ENCODE measurements around the gene IQCE.
"Not testable (repeated sequence)": the region's sequence is repeated elsewhere in the genome, so short reads cannot be mapped to it uniquely, and the experiment has no call there.

The IQCE gene

DNA sequence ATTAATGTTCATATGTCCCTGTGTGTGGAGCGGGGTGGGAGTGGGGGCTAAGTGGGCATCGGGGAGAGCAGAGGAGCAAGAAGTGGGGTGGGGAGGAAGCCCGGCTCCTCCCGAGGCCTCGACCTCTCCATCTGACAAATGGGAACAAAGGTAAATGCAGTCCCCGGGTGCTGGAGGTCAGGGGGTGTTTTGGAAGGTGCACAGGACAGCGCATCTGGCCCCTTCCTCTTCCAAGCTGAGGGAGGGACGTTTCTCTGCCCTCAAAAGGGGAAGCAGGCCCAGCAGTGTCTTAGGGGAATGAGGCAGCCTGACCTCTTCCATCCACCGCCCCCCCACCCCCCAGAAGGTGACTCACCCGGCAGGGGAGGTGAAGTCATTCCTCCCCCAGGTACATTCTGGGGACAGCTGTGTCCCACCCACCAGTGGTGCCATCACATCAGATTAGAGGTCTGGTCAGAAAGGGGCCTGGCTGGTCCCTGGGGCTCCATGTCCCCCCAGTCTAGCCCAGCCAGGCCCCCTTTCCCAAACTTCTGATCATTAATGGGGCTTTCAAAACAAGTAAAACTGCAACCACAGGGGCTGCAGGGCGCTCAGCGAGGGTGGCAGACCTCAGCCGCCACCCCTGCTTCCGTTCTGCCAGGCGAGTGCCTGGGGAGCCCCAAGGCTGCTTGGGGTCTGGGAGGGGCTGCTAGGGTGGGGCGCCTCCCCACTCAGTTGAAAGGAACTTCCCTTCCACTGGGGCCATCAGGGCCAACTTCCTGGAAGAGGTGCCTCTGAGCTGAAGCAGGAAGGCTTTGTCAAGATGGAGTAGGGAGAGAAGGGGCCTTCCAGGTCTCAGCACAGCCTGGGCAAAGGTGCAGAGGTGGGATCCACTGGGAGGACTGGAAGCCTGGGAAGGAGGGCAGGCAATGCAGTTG lies 28.4 kb upstream of the IQCE start:
- Histone ChIP-seq H3K9me3 (ENCODE audit: severe bottlenecking) (no peaks in the 10 kb centered on the region), H3K36me3 (peaks cover 36% of the 10 kb centered on the region), H3K27ac (no peak overlapping the region), H3K27me3 (ENCODE audit: insufficient read depth, low read depth, severe bottlenecking) (no peaks in the 10 kb centered on the region), H3K4me3 (ENCODE audit: low read depth, low read length) (no peak overlapping the region)
- DNase-seq = no peak
- TF ChIP-seq, protein P1, sequence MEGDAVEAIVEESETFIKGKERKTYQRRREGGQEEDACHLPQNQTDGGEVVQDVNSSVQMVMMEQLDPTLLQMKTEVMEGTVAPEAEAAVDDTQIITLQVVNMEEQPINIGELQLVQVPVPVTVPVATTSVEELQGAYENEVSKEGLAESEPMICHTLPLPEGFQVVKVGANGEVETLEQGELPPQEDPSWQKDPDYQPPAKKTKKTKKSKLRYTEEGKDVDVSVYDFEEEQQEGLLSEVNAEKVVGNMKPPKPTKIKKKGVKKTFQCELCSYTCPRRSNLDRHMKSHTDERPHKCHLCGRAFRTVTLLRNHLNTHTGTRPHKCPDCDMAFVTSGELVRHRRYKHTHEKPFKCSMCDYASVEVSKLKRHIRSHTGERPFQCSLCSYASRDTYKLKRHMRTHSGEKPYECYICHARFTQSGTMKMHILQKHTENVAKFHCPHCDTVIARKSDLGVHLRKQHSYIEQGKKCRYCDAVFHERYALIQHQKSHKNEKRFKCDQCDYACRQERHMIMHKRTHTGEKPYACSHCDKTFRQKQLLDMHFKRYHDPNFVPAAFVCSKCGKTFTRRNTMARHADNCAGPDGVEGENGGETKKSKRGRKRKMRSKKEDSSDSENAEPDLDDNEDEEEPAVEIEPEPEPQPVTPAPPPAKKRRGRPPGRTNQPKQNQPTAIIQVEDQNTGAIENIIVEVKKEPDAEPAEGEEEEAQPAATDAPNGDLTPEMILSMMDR (IDR thresholded peaks at IDR 0.05; ENCODE audit: low read depth, low read length) = no peak

DNA sequence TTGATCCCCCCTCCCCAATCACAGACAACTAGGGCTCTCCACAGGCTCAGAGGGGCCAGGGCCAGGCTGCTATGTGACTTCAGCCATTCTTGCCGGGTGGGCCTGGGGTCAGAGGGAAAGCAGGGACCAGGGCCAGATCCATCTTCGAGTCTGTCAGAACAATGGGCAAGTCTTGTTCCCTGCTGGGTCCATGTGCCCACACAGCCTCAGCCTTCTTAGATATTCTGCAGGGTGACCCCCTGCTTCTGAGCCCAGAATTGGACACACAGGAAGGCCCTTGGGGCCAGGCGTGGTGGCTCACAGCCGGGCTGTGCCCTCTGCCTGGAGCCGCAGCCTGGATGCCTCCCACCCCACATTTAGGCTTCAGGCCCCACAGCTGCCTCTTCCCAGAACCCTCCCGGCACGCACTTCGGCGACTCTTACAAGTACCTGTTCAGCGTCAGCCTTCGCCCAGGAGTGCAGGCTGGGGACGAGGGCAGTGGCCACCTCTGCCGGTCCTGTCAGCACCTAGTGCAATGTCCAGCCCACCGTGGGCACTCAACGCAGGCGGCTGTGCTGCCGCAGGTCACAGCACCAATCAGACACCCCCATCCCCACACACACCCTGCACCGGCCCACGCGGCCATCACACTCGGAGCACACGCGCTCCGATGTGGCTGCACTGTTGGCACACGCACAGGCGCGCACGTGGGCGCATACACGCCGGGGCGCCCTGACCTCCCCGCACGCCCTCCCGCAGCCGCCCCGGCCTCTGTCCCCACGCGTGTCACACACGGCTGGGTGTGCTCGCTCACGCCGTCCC lies 27.6 kb upstream of the IQCE start:
- peaks cover 28% of the 10 kb centered on the region for H3K36me3 ChIP-seq
- not testable (repeated sequence) for H3K4me3 ChIP-seq (ENCODE audit: low read depth, low read length); H3K27me3 ChIP-seq (ENCODE audit: insufficient read depth, low read depth, severe bottlenecking); DNase-seq; H3K27ac ChIP-seq; H3K9me3 ChIP-seq (ENCODE audit: severe bottlenecking)

DNA sequence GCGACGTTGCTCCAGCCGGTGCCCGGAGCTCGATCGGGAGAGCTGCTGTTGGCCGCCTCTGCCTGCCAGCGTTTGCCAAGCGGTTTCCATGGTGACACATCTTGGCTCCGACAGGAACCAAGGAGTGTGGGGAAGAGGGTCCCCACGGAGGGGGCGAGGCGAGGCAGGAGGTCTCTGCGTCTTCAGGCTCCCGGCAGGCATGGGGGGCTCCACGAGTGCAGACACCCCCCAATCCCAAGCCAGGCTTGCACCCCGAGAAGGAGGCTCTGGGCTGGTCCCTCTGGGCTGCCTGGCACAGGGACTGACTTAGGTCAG lies 27.0 kb upstream of the IQCE start:
- peaks cover 22% of the 10 kb centered on the region for H3K36me3 ChIP-seq
- DNase-seq; H3K9me3 ChIP-seq (ENCODE audit: severe bottlenecking); H3K27me3 ChIP-seq (ENCODE audit: insufficient read depth, low read depth, severe bottlenecking); H3K27ac ChIP-seq; H3K4me3 ChIP-seq (ENCODE audit: low read depth, low read length): not testable (repeated sequence)

DNA sequence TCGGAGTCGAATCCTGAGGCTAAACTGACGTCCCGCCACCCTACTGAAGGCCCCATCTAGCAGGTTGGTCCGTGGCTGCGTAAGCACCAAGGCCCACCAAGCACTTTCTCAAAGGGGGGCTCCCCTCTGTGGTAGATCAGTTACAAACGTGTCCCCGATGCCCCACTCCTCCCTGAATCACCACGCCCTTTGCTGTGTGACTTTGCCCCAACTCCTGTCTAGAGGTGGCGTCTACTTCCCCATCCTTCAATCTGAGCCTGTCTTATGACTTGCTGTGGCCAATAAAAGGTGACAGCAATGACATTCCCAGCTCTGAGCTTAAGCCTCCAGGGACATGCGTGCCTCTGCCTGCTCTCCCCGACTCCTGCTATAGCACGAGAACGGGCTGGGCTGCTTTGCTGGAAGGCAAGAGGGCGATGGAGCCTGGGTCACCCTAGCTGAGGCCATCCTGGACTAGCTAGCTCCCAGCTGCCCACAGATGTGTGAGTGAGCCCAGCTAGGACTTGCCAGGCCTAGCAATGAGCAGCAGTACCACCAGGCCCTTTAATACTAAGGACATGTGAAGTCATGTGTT lies 26.5 kb upstream of the IQCE start:
- DNase-seq; H3K27ac ChIP-seq; H3K27me3 ChIP-seq (ENCODE audit: insufficient read depth, low read depth, severe bottlenecking); H3K9me3 ChIP-seq (ENCODE audit: severe bottlenecking); H3K4me3 ChIP-seq (ENCODE audit: low read depth, low read length): not testable (repeated sequence)
- H3K36me3 ChIP-seq = peaks cover 18% of the 10 kb centered on the region

DNA sequence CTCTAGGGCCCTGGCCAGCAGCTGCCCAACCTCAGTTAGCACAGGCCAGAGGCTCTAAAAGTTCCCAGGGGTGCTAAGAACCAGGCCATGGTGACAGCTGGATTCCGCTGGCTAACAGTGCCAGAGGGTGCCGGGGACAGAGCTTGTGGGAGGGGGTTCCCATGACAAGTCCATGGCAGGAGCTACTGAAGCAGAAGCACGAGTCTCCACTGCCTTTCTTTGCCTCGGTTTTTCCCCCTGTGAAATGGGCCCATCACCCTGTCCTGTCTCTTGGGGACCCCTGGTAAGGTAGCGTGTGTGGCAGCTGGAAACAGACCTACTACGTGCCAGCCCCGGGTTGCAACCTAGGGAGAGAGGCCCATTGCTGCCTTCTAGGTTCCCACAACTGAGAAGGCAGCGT lies 26.0 kb upstream of the IQCE start:
- DNase-seq; H3K4me3 ChIP-seq (ENCODE audit: low read depth, low read length); H3K27me3 ChIP-seq (ENCODE audit: insufficient read depth, low read depth, severe bottlenecking); H3K9me3 ChIP-seq (ENCODE audit: severe bottlenecking); H3K27ac ChIP-seq: not testable (repeated sequence)
- H3K36me3 ChIP-seq = peaks cover 18% of the 10 kb centered on the region

DNA sequence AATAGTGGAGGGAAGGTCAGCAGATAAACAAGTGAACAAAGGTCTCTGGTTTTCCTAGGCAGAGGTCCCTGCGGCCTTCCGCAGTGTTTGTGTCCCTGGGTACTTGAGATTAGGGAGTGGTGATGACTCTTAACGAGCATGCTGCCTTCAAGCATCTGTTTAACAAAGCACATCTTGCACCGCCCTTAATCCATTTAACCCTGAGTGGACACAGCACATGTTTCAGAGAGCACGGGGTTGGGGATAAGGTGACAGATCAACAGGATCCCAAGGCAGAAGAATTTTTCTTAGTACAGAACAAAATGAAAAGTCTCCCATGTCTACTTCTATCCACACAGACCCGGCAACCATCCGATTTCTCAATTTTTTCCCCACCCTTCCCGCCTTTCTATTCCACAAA lies 25.2 kb upstream of the IQCE start:
- DNase-seq; H3K27ac ChIP-seq; H3K4me3 ChIP-seq (ENCODE audit: low read depth, low read length); H3K27me3 ChIP-seq (ENCODE audit: insufficient read depth, low read depth, severe bottlenecking); H3K9me3 ChIP-seq (ENCODE audit: severe bottlenecking): not testable (repeated sequence)
- H3K36me3 ChIP-seq = peaks cover 20% of the 10 kb centered on the region

DNA sequence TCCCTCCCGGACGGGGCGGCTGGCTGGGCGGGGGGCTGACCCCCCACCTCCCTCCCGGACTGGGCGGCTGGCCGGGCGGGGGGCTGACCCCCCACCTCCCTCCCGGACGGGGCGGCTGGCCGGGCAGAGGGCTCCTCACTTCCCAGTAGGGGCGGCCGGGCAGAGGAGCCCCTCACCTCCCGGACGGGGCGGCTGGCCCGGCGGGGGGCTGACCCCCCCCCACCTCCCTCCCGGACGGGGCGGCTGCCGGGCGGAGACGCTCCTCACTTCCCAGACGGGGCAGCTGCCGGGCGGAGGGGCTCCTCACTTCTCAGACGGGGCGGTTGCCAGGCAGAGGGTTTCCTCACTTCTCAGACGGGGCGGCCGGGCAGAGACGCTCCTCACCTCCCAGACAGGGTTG lies 24.6 kb upstream of the IQCE start:
- H3K4me3 ChIP-seq (ENCODE audit: low read depth, low read length); DNase-seq: not testable (repeated sequence)

DNA sequence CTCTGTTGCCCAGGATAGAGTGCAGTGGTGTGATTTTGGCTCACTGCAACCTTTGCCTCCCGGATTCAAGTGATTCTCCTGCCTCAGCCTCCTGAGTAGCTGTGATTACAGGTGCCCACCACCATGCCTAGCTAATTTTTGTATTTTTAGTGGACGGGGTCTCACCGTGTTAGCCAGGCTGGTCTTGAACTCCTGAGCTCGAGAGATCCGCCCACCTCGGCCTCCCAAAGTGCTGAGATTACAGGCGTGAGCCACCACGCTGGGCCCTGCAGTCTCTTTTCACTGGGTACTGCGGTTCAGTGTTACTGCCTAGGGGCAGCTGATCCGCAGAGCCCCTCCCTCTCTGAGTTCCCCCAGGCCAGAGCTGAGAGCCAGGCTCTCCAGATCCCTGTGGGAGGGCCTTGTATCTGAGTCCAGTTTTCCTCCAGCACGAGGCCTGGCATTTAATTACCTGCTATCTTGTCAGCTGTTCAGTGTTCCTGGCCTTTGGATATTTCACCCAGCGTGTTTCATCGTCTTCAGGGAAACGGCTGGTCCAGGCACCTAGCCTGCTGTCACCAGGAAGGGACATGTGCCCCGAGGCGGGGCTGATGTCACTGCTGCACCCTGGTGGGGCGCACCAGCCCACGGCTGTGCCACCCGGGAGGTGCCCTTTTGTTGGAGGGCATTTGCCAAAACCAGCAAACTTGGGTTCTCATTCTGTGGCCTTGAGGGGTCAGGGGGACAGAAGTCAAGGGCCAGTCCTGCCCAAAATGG lies 22.7 kb upstream of the IQCE start:
- not testable (repeated sequence) for H3K27ac ChIP-seq; H3K4me3 ChIP-seq (ENCODE audit: low read depth, low read length); DNase-seq; H3K9me3 ChIP-seq (ENCODE audit: severe bottlenecking); H3K27me3 ChIP-seq (ENCODE audit: insufficient read depth, low read depth, severe bottlenecking)
- H3K36me3 ChIP-seq = peaks cover 35% of the 10 kb centered on the region

More for the DNA sequence above, 24.6 kb upstream of the IQCE start:
- not testable (repeated sequence) for H3K9me3 ChIP-seq (ENCODE audit: severe bottlenecking); H3K27me3 ChIP-seq (ENCODE audit: insufficient read depth, low read depth, severe bottlenecking); H3K27ac ChIP-seq
- H3K36me3 ChIP-seq = peaks cover 20% of the 10 kb centered on the region
